ENCODE data around the gene C17orf78.
"Not testable (repeated sequence)": the region's sequence is repeated elsewhere in the genome, so short reads cannot be mapped to it uniquely, and the experiment has no call there.

C17orf78 gene

GRCh38 chr17:37344519-37344918 lies 31.3 kb upstream of the C17orf78 start:
- no peak overlapping the region for H3K4me3 ChIP-seq (ENCODE audit: low read length, poor library complexity, severe bottlenecking)
- H4K20me1 ChIP-seq (ENCODE audit: insufficient read depth, low read length, poor library complexity, severe bottlenecking): peaks cover 10% of the 10 kb centered on the region
- peaks cover 3% of the 10 kb centered on the region; the same call in 1 of the 2 replicates for H3K36me3 ChIP-seq (ENCODE audit: insufficient read depth, low read length)
- no peaks in the 10 kb centered on the region for H3K9me2 ChIP-seq (replicated peaks; ENCODE audit: low read depth, low read length)
- H3K9me3 ChIP-seq (ENCODE audit: insufficient read depth, low read depth, low read length): peaks cover 4% of the 10 kb centered on the region; the same call in 1 of the 2 replicates
- H3K27me3 ChIP-seq (ENCODE audit: insufficient read depth, low read length, poor library complexity, severe bottlenecking): no peaks in the 10 kb centered on the region
- H3F3A ChIP-seq (ENCODE audit: low read depth): no peaks in the 10 kb centered on the region
- no peak for TF ChIP-seq EZH2phosphoT487 (IDR thresholded peaks at IDR 0.05; ENCODE audit: borderline replicate concordance)
- TF ChIP-seq CTCF (conservative IDR thresholded peaks at IDR 0.05; ENCODE audit: low read length): no peak
- no peak overlapping the region for H3K4me2 ChIP-seq (ENCODE audit: low read depth, low read length, poor library complexity, severe bottlenecking)
- H3K4me1 ChIP-seq (ENCODE audit: insufficient read depth, low read length, poor library complexity, severe bottlenecking): peaks cover 8% of the 10 kb centered on the region
- no peak overlapping the region for H3K9ac ChIP-seq (ENCODE audit: low read depth, low read length, poor library complexity, severe bottlenecking)
- no peak overlapping the region for H2AFZ ChIP-seq (ENCODE audit: low read length)
- peaks cover 52% of the 10 kb centered on the region for H3K79me2 ChIP-seq (ENCODE audit: insufficient read depth, low read length)

- H3K27me3 ChIP-seq (ENCODE audit: insufficient read depth, low read length, poor library complexity, severe bottlenecking); H3K9ac ChIP-seq (ENCODE audit: low read depth, low read length, poor library complexity, severe bottlenecking); H3K9me2 ChIP-seq (replicated peaks; ENCODE audit: low read depth, low read length); H3K9me3 ChIP-seq (ENCODE audit: insufficient read depth, low read depth, low read length); H3K4me3 ChIP-seq (ENCODE audit: low read length, poor library complexity, severe bottlenecking); H2AFZ ChIP-seq (ENCODE audit: low read length); H3K36me3 ChIP-seq (ENCODE audit: insufficient read depth, low read length); H3K4me1 ChIP-seq (ENCODE audit: insufficient read depth, low read length, poor library complexity, severe bottlenecking); H3K4me2 ChIP-seq (ENCODE audit: low read depth, low read length, poor library complexity, severe bottlenecking); H3F3A ChIP-seq (ENCODE audit: low read depth): not testable (repeated sequence)
- H4K20me1 ChIP-seq (ENCODE audit: insufficient read depth, low read length, poor library complexity, severe bottlenecking): peaks cover 11% of the 10 kb centered on the region
- H3K79me2 ChIP-seq (ENCODE audit: insufficient read depth, low read length): peaks cover 48% of the 10 kb centered on the region
Observed at GRCh38 chr17:37346863-37347402, 28.9 kb upstream of the C17orf78 start.

- peak overlapping the region; percentile 91 for H3K9ac ChIP-seq (ENCODE audit: low read depth, low read length, poor library complexity, severe bottlenecking)
- not testable (repeated sequence) for H3K36me3 ChIP-seq (ENCODE audit: insufficient read depth, low read length); H3K27me3 ChIP-seq (ENCODE audit: insufficient read depth, low read length, poor library complexity, severe bottlenecking); H3K9me2 ChIP-seq (replicated peaks; ENCODE audit: low read depth, low read length); H3F3A ChIP-seq (ENCODE audit: low read depth); H3K9me3 ChIP-seq (ENCODE audit: insufficient read depth, low read depth, low read length); H2AFZ ChIP-seq (ENCODE audit: low read length)
- peak overlapping the region; percentile 93 for H3K4me3 ChIP-seq (ENCODE audit: low read length, poor library complexity, severe bottlenecking)
- peaks cover 66% of the 10 kb centered on the region for H3K79me2 ChIP-seq (ENCODE audit: insufficient read depth, low read length)
- peaks cover 22% of the 10 kb centered on the region for H4K20me1 ChIP-seq (ENCODE audit: insufficient read depth, low read length, poor library complexity, severe bottlenecking)
- H3K4me1 ChIP-seq (ENCODE audit: insufficient read depth, low read length, poor library complexity, severe bottlenecking): peaks cover 42% of the 10 kb centered on the region
- H3K4me2 ChIP-seq (ENCODE audit: low read depth, low read length, poor library complexity, severe bottlenecking): peak overlapping the region; percentile 87
Observed at GRCh38 chr17:37356796-37357569, 18.8 kb upstream of the C17orf78 start.

- Histone ChIP-seq H3K27me3 (ENCODE audit: insufficient read depth, low read length, poor library complexity, severe bottlenecking) (no peaks in the 10 kb centered on the region), H3K9me2 (replicated peaks; ENCODE audit: low read depth, low read length) (no peaks in the 10 kb centered on the region), H3K36me3 (ENCODE audit: insufficient read depth, low read length) (no peaks in the 10 kb centered on the region), H3K79me2 (ENCODE audit: insufficient read depth, low read length) (peaks cover 55% of the 10 kb centered on the region), H3F3A (ENCODE audit: low read depth) (no peaks in the 10 kb centered on the region), H3K4me3 (ENCODE audit: low read length, poor library complexity, severe bottlenecking) (peak overlapping the region; percentile 93), H3K9me3 (ENCODE audit: insufficient read depth, low read depth, low read length) (no peaks in the 10 kb centered on the region), H3K4me2 (ENCODE audit: low read depth, low read length, poor library complexity, severe bottlenecking) (peak overlapping the region; percentile 87), H3K9ac (ENCODE audit: low read depth, low read length, poor library complexity, severe bottlenecking) (peak overlapping the region; percentile 91), H3K4me1 (ENCODE audit: insufficient read depth, low read length, poor library complexity, severe bottlenecking) (peaks cover 36% of the 10 kb centered on the region), H4K20me1 (ENCODE audit: insufficient read depth, low read length, poor library complexity, severe bottlenecking) (peaks cover 14% of the 10 kb centered on the region), H2AFZ (ENCODE audit: low read length) (peak overlapping the region; percentile 79)
- no peak for TF ChIP-seq EZH2phosphoT487 (IDR thresholded peaks at IDR 0.05; ENCODE audit: borderline replicate concordance)
- TF ChIP-seq CTCF (conservative IDR thresholded peaks at IDR 0.05; ENCODE audit: low read length): no peak
Observed at GRCh38 chr17:37358098-37358829, 17.5 kb upstream of the C17orf78 start.
